Measurements from ENCODE around the gene TSHZ2. TPM values are rescaled to one million over a fixed set of nuclear protein-coding genes. Genes with fewer than 3 reads are reported as not detected.

TSHZ2 gene
- total RNA-seq, 4 donors from 2014 or later: 4.0 to 57.8 (median 10.3) TPM

DNA sequence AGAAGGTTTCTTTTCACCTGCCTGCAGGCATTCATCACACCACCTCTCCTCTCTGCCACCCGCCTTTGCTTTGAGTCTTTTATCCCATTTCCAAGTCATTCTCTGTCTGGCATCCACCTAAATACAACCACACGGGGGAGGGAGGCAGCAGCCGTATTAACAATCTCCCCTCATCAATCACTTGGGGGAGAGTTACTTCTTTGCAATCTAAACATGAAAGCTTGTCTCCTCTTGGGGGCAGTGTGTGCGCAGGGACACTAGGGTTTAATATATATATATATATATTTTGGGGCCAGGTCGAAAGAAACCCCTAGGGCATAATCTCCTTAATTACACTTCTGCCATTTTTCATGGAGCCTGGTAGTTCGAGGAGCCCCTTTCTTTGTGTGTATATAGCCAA, 214.5 kb downstream of the TSHZ2 start:
- Histone ChIP-seq H3K9me3 (no peaks in the 10 kb centered on the region), H3K36me3 (no peaks in the 10 kb centered on the region), H3K4me3 (no peak overlapping the region), H3K27me3 (no peaks in the 10 kb centered on the region), H3K4me1 (no peaks in the 10 kb centered on the region), H3K27ac (no peak overlapping the region)
- no peak for TF ChIP-seq POLR2A (IDR thresholded peaks at IDR 0.05)
- TF ChIP-seq, protein P1, sequence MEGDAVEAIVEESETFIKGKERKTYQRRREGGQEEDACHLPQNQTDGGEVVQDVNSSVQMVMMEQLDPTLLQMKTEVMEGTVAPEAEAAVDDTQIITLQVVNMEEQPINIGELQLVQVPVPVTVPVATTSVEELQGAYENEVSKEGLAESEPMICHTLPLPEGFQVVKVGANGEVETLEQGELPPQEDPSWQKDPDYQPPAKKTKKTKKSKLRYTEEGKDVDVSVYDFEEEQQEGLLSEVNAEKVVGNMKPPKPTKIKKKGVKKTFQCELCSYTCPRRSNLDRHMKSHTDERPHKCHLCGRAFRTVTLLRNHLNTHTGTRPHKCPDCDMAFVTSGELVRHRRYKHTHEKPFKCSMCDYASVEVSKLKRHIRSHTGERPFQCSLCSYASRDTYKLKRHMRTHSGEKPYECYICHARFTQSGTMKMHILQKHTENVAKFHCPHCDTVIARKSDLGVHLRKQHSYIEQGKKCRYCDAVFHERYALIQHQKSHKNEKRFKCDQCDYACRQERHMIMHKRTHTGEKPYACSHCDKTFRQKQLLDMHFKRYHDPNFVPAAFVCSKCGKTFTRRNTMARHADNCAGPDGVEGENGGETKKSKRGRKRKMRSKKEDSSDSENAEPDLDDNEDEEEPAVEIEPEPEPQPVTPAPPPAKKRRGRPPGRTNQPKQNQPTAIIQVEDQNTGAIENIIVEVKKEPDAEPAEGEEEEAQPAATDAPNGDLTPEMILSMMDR (IDR thresholded peaks at IDR 0.05): no peak
- DNase-seq: no peak

DNA sequence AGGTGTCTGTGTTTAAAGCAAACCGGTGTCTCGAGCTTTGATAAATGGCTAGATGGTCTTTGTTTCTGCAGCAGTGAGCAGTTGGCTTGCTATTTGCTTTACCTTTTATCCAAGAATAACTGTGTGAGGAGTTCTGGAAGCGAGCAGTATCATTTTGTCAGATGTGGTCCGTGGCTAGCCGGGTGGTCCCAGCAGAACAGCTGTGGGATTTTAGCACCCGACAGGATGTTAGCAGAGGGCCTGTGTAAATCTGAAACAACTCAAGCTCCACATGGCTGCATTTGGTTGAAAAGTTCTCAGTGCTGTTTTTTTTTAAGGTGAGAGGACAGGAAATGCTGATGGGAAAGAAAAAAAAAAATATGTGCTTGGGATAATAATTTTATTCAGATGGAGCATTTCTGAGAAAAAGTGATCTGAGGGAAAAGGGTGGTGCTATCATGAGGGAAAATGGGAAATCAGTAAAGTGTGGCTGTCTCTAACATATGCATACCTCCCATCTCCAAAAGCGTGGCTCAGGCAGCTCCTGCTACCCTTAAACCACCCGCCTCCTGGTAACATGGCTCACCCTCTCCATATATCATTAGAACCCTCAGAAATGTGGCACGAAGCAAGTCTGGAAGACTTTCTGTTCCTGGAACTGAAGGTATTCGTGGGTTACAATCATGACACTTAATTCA, 215.4 kb downstream of the TSHZ2 start:
- no peak for DNase-seq
- Histone ChIP-seq H3K27ac (no peak overlapping the region), H3K36me3 (no peaks in the 10 kb centered on the region), H3K9me3 (no peaks in the 10 kb centered on the region), H3K27me3 (no peaks in the 10 kb centered on the region), H3K4me3 (no peak overlapping the region), H3K4me1 (no peaks in the 10 kb centered on the region)
- TF ChIP-seq, protein P1 (IDR thresholded peaks at IDR 0.05): no peak
- TF ChIP-seq POLR2A (IDR thresholded peaks at IDR 0.05): no peak

DNA sequence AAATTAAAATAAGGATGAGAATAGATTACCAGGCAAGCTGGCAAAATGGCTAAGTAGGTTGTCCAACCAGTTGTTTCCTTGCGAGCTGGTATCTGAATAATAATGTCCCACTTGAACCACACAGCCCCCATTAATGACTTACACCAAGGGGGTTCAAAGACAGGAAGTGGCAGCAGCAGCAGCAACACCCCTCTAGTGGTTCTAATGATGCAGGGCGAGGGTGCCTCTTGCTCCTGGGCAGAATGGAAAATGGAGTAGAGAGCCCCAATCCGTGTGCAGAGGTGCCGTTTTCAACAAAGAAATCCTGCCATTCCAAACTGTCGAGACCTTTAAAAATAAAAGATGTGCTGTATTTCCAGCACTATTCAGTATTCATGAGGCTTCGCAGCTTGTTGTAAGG, 218.1 kb downstream of the TSHZ2 start:
- Histone ChIP-seq H3K27me3 (no peaks in the 10 kb centered on the region), H3K4me1 (no peaks in the 10 kb centered on the region), H3K9me3 (no peaks in the 10 kb centered on the region), H3K27ac (no peak overlapping the region), H3K36me3 (no peaks in the 10 kb centered on the region), H3K4me3 (no peak overlapping the region)
- no peak for TF ChIP-seq POLR2A (IDR thresholded peaks at IDR 0.05)
- TF ChIP-seq, protein P1 (IDR thresholded peaks at IDR 0.05): no peak
- DNase-seq: no peak

DNA sequence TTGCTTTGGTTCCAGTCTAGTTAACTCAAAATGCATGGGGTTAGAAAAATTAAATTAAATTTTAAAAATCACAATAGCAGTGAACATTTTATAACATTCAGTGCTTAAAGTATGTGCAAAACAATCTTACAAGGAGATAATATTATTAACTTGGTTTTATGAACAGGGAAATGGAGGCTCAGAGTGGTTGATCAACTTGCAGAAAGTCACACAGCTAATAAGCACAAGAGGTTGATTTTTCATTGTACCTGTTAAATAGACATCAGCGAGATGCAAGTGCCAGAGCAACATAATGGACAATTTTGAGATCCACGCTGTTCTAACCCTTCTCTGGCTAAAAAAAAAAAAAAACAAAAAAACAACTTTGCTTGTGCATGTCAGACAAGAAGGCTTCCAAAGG, 219.8 kb downstream of the TSHZ2 start:
- Histone ChIP-seq H3K4me1 (no peaks in the 10 kb centered on the region), H3K36me3 (no peaks in the 10 kb centered on the region), H3K9me3 (no peaks in the 10 kb centered on the region), H3K4me3 (no peak overlapping the region), H3K27me3 (no peaks in the 10 kb centered on the region), H3K27ac (no peak overlapping the region)
- TF ChIP-seq, protein P1 (IDR thresholded peaks at IDR 0.05): no peak
- no peak for TF ChIP-seq POLR2A (IDR thresholded peaks at IDR 0.05)
- DNase-seq: no peak

DNA sequence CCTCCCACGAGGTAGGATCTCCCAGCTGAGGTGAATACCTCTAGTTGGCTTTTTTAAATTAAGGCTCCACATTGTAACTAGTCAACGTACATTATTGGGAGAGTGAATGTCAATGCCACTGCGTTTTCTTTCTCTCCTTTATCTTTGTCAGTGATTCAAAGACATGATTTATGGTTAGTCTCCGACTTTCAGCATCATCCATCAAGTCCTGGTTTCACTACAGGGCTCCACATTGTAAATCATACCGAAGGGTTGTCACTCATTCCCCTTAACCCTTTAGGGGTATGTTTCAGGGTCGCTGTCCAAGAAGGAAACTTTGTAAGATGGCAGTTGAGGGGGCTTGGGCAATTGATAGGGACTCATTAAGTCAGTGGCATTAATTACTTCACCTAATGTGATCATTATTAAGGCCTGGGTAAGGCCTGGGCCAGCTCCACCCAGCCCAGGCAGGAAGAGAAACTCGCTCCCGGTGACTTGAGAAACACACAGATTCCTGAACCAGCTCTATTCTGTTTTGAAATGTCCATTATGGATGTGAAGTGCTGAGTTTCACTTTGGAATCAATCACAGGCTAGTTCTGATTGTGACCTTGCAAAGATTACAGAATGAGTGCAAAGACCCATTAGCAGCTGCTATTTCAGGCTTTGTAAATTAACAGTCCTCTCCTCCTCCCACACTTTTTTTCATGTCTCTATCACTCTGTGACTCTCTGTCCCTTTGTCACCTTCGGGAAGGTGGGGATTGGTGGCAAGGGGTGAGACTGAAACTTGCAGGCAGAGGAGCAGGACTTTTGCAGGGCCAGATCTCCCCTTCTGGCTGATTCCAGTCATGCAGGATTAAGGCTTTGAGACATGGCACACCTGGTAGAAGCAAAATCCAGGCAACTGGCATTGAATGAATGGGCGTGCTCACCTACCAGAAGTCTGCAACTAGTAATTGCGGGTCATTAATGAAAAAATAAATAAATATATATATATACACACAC, 222.4 kb downstream of the TSHZ2 start:
- no peak overlapping the region for H3K27ac ChIP-seq
- no peak for TF ChIP-seq POLR2A (IDR thresholded peaks at IDR 0.05)
- TF ChIP-seq, protein P1 (IDR thresholded peaks at IDR 0.05): no peak
- H3K4me3 ChIP-seq: no peak overlapping the region
- no peak for DNase-seq
- no peaks in the 10 kb centered on the region for H3K36me3 ChIP-seq
- no peaks in the 10 kb centered on the region for H3K27me3 ChIP-seq
- H3K4me1 ChIP-seq: no peaks in the 10 kb centered on the region
- H3K9me3 ChIP-seq: no peaks in the 10 kb centered on the region
